Uterus (tissue), 2 donors: ENCODE data around the gene PELI2.

Source experiments
- CTCF ChIP-seq, 4 experiments: fragments of 200-600 bp in 2 of 4; fragments of 450-650 bp in 2 of 4; sonication (generic) in 2 of 4; IDR thresholded peaks; one replicate each; pipeline ENCODE4 v1.5.1; 2016 to 2019; ENCODE audit warnings: antibody characterized with exemption in 4 of 4, mild to moderate bottlenecking in 2 of 4, moderate library complexity in 1 of 4
- POLR2A ChIP-seq, 2 donors: fragments of 450-650 bp; IDR thresholded peaks; one replicate each; pipeline ENCODE4 v1.6.1; 2016; ENCODE audit warnings: antibody characterized with exemption in 2 of 2, mild to moderate bottlenecking in 1 of 2, moderate library complexity in 1 of 2

- TF ChIP-seq CTCF (IDR thresholded peaks at IDR 0.05) (no peak), POLR2A (IDR thresholded peaks at IDR 0.05) (no peak)
Observed at GRCh38 chr14:56120091-56120691, 2.0 kb downstream of the PELI2 start.
